NB4 (cell line): ENCODE data around the gene EPSTI1.

Experiments
- DNase-seq: peaks from one replicate; pipeline ENCODE4 v3.0.0; 2010; ENCODE audit warnings: low read depth
- H3K4me3 ChIP-seq: one replicate; pipeline ENCODE4 v1.5.1; 2011; ENCODE audit warnings: mild to moderate bottlenecking, low read depth, low read length, moderate library complexity
- CTCF ChIP-seq: IDR thresholded peaks from one replicate; pipeline ENCODE4 v1.5.1; 2012; ENCODE audit warnings: low read depth, low read length
- MYC ChIP-seq: IDR thresholded peaks from 2 replicates; pipeline ENCODE4 v1.6.1; 2011; ENCODE audit warnings: low read depth, low read length
- POLR2A ChIP-seq: IDR thresholded peaks from 2 replicates; pipeline ENCODE4 v1.6.1; 2011; ENCODE audit warnings: mild to moderate bottlenecking; ENCODE audit not compliant: insufficient read length; ENCODE audit errors: extremely low read depth
- TF ChIP-seq, protein P1 (sequence below): IDR thresholded peaks from 2 replicates; pipeline ENCODE4 v1.6.1; 2011; ENCODE audit warnings: low read depth, low read length

Gene EPSTI1

DNA sequence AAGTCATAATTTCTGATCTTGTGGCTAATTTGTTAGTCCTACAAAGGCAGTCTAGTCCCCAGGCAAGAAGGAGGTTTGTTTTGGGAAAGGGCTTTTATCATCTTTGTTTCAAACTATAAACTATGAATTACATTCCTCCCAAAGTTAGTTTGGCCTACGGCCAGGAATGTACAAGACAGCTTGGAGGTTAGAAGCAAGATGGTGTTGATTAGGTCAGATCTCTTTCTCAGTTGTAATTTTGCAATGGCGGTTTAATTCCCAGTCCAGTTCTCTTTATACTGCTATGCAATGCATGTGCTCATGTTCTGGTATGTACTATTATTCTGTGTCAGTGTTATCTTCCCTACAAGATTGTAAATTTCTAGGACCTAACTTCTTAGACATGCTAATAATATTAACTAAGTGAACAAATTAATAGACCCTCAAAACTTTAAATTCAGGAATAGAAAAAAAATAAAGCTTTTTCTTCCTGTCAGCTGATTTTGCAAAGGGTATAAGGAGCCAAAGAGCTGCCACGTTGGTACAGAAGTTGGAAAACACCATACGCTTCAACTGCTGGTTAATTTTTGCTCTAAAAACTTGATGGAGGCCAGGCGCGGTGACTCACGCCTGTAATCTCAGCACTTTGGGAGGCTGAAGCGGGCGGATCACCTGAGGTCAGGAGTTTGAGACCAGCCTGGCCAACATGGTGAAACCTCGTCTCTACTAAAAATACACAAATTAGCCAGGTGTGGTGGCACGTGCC is 30.1 kb upstream of the EPSTI1 start:
- no peak for DNase-seq

GRCh38 chr13:43020794-43021193 is 28.8 kb upstream of the EPSTI1 start:
- no peak overlapping the region for H3K4me3 ChIP-seq
- DNase-seq: no peak
- TF ChIP-seq, protein P1, sequence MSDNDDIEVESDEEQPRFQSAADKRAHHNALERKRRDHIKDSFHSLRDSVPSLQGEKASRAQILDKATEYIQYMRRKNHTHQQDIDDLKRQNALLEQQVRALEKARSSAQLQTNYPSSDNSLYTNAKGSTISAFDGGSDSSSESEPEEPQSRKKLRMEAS: no peak
- TF ChIP-seq MYC (no peak), CTCF (no peak), POLR2A (no peak)

More for the DNA sequence above, 30.1 kb upstream of the EPSTI1 start:
- no peak overlapping the region for H3K4me3 ChIP-seq
- TF ChIP-seq POLR2A (no peak), CTCF (no peak), MYC (no peak)
- TF ChIP-seq, protein P1: no peak

- no peak for DNase-seq
Observed at GRCh38 chr13:43019811-43020210, 27.8 kb upstream of the EPSTI1 start.

DNA sequence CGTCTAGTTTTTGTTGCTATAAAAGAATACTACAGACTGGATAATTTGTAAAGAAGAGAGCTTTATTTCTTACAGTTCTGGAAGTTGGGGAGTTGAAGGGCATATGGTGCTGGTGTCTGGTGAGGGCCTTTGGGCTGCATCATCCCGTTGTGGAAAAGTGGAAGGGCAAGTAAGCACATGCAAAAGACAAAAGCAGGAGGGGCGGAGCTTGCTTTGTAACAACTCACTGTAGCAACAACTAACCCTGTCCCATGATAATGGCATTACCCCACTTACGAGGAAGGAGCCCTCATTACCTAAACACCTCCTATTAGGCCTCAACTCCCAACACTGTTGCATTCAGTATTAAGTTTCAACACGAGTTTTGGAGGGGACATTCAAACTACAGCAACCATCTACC is 24.2 kb upstream of the EPSTI1 start:
- DNase-seq: no peak
- TF ChIP-seq, protein P1: no peak
- TF ChIP-seq CTCF (no peak), POLR2A (no peak), MYC (no peak)
- H3K4me3 ChIP-seq: no peak overlapping the region

More at GRCh38 chr13:43019811-43020210, 27.8 kb upstream of the EPSTI1 start:
- TF ChIP-seq POLR2A (no peak), CTCF (no peak), MYC (no peak)
- TF ChIP-seq, protein P1: no peak
- H3K4me3 ChIP-seq: no peak overlapping the region

DNA sequence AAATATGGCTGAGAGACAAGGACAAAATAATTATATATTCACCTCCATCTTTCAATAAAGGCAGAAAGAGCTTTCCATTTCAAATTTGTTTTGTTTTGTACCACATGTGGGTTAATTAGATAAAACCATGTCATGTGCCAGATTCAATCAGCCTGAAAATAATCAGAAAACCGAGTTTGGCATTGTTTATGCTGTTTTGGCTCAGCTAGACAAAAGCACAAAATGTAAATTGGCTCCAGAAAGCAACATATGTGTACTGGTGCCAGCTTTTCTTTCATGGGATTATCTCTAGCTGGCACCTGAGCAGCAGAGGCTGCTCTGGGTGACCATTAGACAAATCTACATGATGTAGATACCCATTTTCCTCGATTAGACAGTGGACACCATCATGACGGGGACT is 22.1 kb upstream of the EPSTI1 start:
- DNase-seq: no peak
- TF ChIP-seq, protein P1: no peak
- TF ChIP-seq POLR2A (no peak), CTCF (no peak), MYC (no peak)
- no peak overlapping the region for H3K4me3 ChIP-seq
